GM19395 (cell line): ENCODE data around the gene EPS8.
A peak's percentile ranks its signal among the peaks of the same experiment; 100 is the strongest.

ENCODE experiments used
- ATAC-seq: cut with Tn5 transposase; IDR thresholded peaks from one replicate; pipeline ENCODE4 v1.9.1; 2021; ENCODE audit warnings: mild to moderate bottlenecking, moderate library complexity; ENCODE audit not compliant: unreplicated experiment

EPS8 gene

DNA sequence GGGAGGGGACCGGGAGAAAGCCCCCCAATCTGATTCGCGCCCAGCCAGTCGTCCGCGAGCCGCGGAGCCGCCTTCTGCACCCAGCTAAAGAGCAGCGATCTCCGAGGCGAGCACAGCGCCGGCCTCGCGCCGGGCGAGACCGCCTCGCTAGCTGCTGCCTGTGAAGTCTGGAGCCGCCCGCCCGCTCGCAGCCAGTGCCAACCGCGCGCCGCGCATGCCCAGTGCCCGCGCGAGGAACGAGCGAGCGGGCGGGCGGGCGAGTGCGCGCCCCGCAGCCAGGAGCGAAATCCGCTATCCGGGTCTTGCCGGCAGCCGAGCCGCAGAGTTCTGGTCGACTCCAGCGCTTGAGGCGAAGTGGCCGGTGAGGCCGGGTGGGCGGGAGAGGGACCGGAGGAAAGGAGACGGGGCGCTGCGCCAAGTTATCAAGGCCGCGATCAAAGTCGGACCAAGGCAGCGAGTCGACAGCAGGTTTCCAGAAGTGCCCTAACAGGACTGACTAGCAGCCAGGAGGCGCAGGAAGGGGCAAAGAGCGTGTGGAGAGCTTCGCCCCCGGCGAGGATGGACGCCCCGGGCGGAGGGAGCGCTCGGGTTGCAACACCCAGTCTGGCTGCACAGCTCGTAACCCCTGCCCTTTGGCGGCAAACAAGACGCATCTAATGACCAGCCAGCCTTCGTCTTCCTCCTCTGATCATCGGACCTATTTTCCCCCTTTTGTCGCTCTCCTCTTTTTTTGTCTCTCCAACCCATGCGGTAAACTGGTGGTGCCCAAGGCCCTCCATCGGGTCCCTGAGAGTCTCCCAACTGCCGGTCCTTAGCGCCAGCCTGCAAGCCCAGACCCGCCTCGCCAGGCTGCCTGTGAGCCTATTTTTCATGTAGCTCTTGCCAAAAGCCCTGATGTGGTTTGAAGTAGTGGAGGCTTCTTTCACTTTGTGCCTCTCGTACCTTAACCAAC is at the start of gene EPS8:
Gene EPS8 (minus strand): TSS at position 169 of the 952 bp plus-strand sequence. CDS start 106,437 bp downstream, outside the sequence.
- peak; percentile 85 for ATAC-seq

DNA sequence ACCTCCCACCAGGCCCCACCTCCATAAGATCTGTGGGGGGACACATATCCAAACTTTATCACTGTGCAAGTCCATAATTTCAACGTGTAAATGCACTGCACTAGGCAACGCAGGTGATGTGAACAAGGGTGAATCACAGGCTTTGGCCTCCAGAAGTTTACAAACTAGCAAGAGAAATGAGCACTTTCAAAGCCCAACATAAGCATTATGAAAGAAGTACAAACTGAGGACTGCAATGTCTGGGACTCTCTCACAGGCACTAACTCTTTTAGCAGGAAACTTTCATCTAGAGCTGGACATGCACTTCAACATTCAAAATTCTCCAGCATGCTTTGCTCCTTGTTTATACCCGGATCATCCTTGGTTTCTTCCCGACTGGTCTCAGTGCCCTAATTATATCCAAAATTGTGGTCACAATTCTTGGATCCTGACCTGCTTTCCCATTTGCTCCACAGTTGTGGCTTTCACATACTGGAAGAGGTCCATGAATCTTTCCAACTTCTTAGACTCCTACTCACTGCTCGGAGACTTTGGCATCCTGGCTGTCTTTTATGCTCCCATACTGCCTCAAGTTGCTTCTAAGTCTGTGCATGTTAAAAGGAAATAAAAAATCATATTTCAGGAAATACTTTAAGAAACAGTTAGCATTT is 48.1 kb upstream of the EPS8 start:
- ATAC-seq: no peak

DNA sequence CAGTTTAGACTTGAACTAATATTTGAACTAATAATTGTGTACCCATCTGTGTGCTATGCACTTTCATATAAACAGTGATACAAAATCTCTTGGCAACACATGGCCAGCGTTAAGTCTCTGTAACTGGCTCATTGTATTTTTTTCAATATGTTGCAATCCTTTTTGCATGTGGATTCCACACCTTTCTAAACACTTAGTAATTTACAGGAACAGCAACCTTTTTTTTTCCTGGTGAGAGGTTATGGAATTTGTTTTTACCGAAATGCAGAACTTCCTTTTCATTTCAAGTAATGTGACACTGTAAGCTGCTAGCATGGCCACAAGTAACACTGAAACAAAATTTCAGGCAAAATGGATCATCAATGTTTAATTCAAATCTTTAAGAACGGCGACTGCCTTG is 45.4 kb upstream of the EPS8 start:
- no peak for ATAC-seq

DNA sequence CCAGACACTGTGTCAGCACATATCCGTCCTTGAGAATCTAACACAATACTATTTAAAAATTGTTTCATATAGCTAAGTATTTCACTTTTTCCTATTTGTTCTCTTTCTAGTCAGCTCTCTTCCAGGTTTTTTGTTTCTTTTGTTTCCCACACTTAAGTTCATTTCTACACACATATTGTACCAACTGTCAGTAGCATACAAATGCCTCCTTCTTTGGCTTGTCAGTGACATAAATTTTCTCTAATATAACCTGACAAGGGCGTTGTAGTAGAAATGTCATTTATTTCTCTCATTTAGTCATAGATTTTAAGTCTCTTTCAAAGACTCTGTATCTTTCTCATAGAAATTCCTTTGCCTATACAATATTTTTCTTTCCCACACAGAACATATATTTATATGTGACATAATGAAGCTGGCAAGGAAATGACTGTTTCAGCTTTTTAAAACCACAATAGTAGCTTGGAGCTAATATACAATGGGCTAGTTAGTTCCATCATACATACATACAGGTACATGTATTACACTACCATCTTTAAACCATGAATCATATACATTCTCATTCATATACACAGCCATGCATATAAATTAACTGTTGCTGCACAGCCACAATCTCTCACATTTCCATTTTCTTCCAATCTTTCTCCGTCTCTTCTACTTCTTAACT is 42.3 kb upstream of the EPS8 start:
- no peak for ATAC-seq

DNA sequence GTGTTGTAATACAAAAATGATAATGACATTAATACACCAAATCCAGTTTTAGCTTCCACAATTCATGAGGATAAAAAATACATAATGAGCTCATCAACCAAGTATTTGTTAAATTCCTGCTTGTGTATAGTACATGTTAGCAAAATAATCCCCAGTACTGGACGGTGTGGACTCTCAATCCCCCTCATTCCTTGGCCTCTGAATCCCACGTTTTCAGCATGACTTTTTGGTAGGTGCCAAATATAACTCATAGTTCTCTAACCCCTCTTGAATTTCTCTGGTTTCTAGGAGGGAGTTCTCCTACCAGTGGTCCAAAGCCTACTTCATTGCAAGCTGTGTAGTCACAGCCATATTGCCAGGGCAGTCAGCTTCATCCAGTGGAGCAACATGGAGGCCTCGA is 41.4 kb upstream of the EPS8 start:
- no peak for ATAC-seq

DNA sequence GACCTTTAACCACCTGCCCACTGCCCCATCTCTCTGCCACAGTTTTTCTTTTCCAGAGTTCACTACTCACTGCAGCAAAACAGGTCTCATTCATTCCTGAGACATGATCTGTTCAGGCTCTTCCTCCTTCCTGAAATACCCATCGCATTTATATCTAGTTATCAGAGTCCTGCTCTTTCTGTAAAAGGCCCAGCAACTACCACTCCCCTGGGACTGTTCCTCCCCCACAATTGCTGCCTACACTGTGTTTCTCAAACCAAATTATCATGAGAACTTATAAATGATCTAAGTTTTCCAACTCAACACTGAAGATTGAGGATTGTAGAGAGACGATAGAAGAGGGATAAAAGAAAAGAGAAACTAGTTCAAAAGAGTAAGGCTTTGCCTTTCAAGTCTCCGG is 40.8 kb upstream of the EPS8 start:
- no peak for ATAC-seq

DNA sequence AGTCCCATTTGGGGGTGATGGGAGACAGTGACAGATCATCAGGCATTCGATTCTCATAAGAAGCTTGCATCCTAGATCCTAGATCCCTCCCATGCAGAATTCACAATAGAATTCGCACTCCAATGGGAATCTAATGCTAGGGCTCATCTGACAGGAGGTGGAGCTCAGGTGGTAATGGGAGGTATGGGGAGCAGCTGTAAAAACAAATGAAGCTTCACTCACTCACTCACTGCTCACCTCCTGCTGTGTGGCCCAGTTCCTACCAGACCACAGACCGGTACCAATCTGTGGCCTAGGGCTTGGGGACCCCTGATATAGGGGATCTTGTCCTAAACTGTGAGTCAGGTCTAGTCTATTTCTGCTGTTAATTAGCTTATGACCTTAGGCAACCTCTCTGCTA is 40.1 kb upstream of the EPS8 start:
- no peak for ATAC-seq

DNA sequence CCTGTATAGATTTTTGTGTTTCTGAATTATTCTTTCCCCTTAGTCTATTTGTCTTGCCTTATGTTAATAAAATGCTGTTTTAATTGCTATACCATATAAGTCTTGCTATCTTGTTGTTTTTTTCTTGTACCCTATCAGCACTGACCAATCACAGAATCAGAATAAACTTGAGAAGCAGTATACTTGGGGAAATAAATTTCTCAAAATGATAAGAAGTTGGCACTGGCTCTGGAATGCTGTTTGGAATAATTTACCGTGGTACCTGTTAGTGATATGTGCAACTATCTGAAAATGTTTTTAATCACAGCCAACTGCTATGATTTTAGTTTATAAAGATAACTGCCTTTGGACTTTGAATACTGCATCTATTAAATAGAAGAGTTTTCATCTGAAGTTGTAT is 37.9 kb upstream of the EPS8 start:
- no peak for ATAC-seq

DNA sequence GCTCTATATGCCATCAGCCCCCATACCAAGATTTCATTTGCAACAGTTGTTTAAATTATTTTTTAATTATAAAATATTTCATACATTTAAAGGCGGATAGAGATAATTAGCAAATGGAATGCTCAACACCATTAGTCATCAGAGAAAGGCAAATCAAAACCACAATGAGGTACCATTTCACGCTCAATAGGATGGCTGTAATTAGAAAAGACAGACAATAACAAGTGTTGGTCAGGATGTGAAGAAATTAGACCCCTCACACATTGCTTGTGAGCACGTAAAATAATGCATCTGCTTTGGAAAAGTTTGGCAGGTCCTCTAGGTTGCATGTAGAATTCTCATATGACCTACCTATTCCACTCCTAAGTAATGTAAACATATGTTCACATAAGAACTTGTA is 35.3 kb upstream of the EPS8 start:
- ATAC-seq: no peak

DNA sequence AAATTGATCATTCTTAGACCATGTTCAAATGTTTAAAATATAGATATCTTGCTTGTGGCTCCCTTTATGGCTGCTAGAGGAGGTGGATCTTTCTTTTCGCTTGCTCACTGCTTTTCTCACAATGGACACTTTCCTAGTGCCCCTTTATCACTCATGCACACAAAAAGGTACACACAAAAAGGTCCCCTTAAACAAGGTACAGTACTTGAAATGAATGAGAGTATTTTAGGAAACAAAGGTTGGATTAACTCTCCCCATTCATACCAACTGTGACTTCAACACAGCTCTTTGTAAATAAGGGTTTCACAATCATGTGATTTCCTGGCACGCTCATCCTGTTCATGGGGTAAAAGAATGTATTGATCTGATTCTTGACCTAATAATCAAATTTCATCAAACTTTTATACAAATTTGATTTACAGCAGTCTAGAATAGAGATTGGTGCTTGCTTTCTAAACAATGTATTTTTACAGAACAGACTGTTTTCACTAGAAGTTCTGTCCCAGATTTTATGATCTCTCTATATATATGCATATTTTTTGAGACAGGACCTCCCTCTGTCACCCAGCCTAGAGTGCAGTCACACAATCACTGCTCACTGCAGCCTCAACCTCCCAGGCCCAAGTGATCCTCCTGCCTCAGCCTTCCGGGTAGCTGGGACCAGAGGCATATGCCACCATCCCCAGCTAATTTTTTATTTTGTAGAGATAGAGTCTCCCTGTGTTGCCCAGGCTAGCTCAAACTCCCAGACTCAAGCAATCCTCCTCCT is 34.4 kb upstream of the EPS8 start:
- no peak for ATAC-seq

DNA sequence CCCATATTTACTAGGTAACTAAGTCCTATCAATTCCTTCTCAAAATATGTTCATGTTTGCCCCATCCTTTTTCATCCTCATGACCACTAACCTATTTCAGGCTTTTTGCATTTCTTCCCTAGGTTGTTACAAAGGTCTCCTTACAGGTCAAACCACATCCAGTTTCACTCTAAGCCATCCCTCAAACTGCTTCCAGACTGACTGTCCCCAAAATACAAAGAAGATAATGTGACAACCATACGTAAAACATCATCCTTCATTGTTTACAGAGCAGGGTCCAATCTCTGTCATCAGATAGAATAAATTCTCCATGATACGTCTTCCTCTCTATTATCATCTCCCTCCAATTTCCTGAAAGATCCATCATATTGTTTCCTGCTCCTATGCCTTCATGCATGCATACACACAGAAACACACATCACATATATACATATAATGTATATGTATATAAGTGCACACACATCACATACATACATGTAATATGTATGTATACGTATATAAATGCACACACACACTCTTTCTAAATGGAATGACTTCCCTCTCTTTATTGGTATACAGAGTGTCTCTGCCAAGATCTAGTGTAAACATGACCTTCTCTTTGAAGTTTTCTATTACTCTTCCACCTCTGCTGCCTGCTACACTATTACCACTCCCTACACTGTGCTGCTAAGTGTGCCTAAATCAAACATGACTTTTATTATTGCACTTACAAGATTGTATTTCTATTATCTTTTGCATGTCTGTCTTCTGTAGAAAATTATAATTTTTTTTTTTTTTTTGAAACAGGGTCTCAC is 30.7 kb upstream of the EPS8 start:
- ATAC-seq: no peak

DNA sequence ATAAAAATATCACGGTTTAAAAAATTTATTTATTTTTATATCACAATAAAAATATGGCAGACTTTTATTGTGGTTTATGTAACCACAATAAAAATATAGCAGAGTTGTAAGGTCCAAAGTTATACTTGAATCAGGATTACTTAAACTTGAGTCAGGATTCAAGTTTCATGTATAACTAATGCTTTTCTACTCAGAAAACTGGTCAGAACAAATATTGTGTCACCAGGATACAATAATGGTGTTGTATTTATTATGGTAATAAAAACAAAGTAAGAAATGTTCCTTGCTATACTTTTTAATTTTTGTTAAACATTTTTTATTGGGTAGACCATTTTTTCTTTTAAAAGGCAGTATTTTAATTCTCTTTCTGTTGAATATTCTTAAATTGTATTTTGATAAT is 29.2 kb upstream of the EPS8 start:
- ATAC-seq: no peak

DNA sequence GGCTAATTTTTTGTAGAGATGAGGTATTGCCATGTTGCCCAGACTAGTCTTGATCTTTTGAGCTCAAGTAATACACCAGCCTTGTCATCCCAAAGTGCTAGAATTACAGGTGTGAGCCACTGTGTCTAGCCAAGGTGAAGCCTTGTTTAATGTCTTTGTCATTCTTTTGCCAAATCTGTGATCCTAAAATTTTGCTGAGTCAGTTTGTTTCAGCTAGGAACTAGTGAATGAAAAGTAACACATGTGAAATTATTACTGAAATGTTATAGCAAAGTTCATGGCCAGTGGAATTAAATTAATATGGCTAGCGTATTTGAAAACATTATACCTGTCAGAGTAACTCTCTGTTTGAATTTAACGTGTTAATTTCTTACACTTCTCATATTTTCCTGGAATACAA is 26.5 kb upstream of the EPS8 start:
- no peak for ATAC-seq

DNA sequence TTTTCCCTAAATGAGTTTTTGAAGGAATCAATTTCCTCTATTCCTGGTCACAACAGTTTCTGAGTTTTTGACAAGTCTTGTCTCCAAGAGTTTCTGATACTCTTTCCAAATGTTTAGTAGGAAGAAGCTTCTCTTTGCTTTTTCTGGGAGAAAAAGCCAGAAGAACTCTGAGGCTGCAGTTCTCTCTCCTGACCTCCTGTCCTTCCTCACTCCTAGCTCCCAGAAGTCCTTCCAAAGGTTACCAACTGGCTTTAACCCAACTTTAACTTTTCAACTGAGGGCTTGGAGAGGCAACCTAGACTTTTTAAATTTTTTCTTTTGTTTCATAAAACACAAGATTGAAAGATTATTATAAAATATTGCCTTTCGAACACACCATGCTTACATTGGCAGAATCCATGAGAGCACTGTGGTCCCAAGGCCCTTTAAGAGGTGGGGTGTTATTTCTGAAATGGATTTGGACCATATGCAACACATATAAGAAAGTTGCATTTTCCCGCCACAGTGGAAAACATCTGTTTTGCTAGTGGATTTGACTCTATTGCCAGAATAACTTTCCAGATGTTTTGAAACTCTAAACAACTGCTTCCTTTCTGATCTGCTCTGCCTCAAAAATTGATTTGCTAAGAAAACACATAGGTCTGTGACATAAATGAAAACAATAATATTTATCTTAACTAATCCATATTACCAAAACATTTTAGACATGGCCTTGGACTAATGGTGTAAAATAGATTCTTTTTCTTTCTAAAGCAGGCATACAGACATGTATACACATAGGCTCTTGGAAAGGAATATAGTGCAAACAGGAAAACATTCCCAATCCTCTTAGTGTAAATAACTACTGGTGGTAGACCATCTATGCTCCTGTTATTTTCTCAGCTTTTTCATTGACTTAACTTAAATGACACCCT is 22.3 kb upstream of the EPS8 start:
- no peak for ATAC-seq

DNA sequence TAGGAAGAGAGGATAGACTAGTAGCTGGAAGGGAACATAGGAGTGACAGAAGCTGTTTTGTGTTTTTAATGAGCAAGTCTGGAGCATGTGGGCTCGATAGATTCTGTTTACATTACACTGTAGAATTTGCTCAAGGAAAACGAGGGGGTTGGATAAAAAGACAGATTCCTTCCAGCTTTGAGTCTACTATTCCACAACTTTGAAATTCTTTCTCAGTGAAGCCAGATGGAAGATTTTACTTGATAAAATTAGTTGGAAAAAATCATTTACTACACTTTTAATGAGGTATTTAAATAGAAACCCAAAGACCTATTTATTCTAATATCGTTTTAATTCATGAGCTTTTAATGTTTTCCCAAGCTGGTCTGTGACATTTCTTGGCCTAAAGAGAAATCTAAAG is 19.5 kb upstream of the EPS8 start:
- no peak for ATAC-seq

DNA sequence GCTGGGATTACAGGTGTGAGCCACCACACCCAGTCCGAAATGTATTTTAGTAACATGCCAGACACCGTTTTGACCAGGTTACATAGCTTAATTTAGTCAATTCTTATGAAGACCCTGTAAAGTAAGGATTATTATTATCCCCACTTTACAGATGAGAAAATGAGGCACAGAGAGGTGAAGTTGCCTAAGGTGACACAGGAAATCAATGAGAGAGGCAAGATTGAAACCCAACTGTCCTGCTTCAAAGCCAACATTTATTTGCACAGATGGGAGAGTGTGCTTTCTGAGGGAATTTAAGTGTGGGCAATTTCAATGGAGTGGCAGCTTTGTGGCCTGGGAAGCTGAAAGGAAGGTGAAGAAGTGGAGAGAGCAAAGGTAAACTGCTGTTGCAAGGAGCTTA is 19.1 kb upstream of the EPS8 start:
- no peak for ATAC-seq

DNA sequence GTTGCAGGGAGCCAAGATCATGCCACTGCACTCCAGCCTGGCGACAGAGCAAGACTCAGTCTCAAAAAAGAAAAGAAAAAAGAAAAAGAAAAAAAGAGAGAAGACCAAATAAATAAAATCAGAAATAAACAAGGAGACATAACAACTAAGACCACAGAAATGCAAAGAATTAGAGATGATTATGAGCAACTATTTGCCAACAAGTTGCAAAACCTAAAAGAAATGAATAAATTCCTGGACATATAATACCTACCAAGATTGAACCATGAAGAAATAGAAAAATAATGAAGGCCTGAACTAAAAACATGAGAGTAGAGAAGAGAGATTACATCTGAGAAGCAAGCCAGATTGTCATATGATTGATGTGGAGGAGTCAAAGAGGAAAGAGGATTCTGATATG is 17.6 kb upstream of the EPS8 start:
- ATAC-seq: no peak

DNA sequence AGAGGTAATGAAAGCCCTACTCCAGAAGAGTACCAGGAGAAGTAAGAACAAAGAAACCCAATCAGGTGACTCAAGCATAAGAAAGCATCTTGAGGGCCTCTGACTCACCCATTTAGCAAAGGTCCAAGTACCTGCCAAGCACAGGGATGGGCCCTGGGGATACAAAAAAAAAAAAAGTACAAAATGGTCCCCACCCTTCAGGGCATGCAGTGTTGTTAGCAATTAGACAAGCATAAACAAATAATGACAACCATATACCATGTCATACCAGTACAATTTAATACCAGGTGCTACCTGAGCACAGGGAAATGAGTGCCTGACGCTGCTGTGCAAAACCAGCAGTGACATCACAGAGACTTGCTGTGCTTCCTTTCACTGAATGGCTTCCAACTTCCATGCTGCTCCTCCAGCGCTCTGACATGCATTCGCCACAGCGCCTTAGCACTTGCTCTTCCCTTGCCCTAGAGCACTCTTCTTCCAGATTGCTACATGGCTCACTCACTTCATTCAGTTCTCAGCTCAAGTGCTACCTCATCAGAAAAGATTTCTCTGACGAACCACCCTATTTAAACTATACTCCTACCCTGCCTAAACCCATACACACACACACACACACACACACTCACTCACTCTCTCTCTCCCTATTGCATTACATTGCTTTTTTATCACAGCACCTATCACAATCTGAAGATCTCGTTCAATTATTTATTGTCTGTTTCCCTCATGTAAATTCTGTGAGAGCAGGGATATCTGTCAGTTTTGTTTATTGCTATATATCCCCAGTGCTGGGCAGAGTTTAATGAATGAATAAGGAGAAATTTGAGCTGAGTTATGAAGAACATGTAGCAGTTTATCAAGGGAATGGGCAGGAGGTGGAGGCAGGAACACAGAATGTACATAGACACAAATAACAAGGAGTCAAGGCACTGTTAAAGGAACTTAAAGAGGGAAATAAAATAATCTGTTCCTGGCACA is 12.9 kb upstream of the EPS8 start:
- no peak for ATAC-seq
